ENCODE measurements around the gene MKRN3. TPM values are rescaled to one million over a fixed set of nuclear protein-coding genes. Genes with fewer than 3 reads are reported as not detected.

The MKRN3 gene
- polyA plus RNA-seq, 1 experiment: 1.2 TPM

DNA sequence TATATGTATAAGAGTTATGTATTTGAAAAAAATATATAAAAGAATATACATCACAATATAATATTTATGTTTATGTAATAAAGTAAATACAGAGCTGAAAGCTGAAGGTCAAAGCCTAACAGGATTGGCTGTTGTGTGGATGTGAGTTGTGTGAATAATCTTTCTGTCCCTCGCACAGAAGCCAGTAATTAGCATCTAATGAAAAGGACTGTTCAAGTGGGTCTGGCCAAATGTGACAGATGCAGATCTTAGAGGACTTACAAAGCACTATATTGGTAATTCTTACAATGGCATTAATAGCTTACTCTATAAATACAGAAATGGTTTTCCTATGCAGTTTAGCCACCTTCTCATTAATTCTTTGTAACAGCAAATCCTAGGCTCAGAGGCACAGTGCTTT lies 2.4 kb downstream of the MKRN3 start:
- TF ChIP-seq, protein P1, sequence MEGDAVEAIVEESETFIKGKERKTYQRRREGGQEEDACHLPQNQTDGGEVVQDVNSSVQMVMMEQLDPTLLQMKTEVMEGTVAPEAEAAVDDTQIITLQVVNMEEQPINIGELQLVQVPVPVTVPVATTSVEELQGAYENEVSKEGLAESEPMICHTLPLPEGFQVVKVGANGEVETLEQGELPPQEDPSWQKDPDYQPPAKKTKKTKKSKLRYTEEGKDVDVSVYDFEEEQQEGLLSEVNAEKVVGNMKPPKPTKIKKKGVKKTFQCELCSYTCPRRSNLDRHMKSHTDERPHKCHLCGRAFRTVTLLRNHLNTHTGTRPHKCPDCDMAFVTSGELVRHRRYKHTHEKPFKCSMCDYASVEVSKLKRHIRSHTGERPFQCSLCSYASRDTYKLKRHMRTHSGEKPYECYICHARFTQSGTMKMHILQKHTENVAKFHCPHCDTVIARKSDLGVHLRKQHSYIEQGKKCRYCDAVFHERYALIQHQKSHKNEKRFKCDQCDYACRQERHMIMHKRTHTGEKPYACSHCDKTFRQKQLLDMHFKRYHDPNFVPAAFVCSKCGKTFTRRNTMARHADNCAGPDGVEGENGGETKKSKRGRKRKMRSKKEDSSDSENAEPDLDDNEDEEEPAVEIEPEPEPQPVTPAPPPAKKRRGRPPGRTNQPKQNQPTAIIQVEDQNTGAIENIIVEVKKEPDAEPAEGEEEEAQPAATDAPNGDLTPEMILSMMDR (IDR thresholded peaks at IDR 0.05; ENCODE audit: low read depth, low read length): no peak
- Histone ChIP-seq H3K9me3 (ENCODE audit: control insufficient read depth, insufficient read depth, low read length) (peaks cover 18% of the 10 kb centered on the region), H3K27ac (ENCODE audit: low read depth, low read length) (no peak overlapping the region), H3K4me3 (ENCODE audit: low read depth, low read length) (no peak overlapping the region), H3K27me3 (ENCODE audit: control insufficient read depth, insufficient read depth, low read length) (no peaks in the 10 kb centered on the region)
- no peak for DNase-seq (ENCODE audit: low read depth, low spot score)
- ChIA-PET POLR2A (no interaction called here), CTCF (no interaction called here)

DNA sequence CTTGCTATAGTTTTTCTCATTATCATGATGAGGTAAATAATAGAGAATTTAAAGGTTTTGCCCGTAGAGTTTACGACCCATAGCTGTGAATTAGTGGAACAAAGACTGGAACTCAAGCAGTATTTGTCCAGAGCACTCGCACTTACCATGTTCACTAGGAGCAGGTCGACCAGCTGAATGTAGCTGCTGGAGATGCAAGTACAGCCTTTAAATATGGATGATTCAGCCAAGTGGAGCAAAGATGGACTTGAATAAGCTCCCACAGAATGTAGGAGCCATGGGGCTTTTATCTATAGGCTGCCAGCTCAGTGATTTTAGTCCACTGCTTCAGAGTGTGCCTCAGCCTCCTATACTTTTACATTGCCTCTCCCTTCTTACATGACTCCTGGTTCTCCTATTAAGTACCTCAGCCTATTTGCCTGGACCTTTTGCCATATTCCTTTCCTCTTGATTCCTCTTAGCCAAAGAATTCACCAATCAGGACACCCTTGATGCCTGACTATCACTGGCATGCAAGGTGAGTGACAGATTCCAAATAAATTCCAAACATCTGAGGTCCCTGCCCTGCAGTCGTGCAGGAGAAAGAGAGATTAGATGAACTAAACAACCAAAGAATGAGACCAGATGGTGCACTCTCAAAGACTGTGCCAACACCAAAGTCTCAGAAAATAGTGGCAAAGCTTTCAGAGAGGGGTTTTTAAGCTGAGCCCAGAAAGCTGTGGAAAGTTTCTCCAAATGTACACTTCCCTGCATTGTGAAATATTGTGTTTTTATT lies 3.9 kb downstream of the MKRN3 start:
- ChIA-PET POLR2A (no interaction called here), CTCF (interaction anchor here (0.6 kb wide), 1 partner anchor 581 kb away, joined by 4 read pairs; no protein-coding TSS in a partner anchor)
- TF ChIP-seq, protein P1 (IDR thresholded peaks at IDR 0.05; ENCODE audit: low read depth, low read length): no peak
- no peak for DNase-seq (ENCODE audit: low read depth, low spot score)
- H3K9me3 ChIP-seq (ENCODE audit: control insufficient read depth, insufficient read depth, low read length): peaks cover 18% of the 10 kb centered on the region
- H3K4me3 ChIP-seq (ENCODE audit: low read depth, low read length): no peak overlapping the region
- H3K27me3 ChIP-seq (ENCODE audit: control insufficient read depth, insufficient read depth, low read length): no peaks in the 10 kb centered on the region
- no peak overlapping the region for H3K27ac ChIP-seq (ENCODE audit: low read depth, low read length)

DNA sequence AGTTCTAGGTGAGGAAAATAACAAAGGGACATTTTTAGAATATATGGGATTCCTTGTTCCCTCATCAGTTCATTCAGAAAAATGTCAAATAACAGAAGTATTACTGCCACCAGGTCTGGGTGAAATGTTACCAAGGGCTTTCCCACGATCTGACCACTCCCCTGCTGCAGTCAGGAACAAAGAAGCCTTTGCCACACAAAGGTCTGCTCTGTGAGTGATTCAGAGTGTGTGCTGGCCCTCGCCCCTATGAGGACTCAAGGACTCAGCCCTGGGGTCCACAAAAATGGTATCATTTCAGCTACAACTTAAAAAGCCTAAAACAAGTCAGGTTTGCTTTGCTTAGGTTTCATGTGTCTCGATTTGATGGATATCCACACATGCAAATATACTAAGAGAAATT lies 5.0 kb downstream of the MKRN3 start:
- DNase-seq (ENCODE audit: low read depth, low spot score): no peak

DNA sequence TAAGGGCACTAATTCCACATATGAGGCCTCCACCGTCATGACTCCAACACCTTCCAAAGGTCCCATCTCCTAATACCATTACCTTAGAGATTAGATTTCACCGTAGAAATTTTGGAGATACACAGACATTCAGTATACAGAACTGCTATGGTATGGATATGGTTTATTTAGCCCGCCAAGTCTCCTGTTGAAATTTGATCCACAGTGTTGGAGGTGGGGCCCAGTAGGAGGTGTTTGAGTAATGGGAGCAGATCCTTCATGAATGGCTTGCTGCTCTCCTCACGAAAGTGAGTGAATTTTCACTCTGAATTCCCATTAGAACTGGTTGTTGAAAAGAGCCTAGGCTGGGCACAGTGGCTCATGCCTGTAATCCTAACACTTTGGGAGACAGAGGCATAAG lies 7.4 kb downstream of the MKRN3 start:
- no peak for DNase-seq (ENCODE audit: low read depth, low spot score)
- Histone ChIP-seq H3K9me3 (ENCODE audit: control insufficient read depth, insufficient read depth, low read length) (peaks cover 4% of the 10 kb centered on the region; the same call in 1 of the 2 replicates), H3K4me3 (ENCODE audit: low read depth, low read length) (no peak overlapping the region), H3K27me3 (ENCODE audit: control insufficient read depth, insufficient read depth, low read length) (no peaks in the 10 kb centered on the region), H3K27ac (ENCODE audit: low read depth, low read length) (no peak overlapping the region)
- ChIA-PET POLR2A (no interaction called here), CTCF (no interaction called here)
- TF ChIP-seq, protein P1 (IDR thresholded peaks at IDR 0.05; ENCODE audit: low read depth, low read length): no peak

More for the DNA sequence above, 5.0 kb downstream of the MKRN3 start:
- POLR2A ChIA-PET: no interaction called here
- TF ChIP-seq, protein P1 (IDR thresholded peaks at IDR 0.05; ENCODE audit: low read depth, low read length): no peak
- Histone ChIP-seq H3K9me3 (ENCODE audit: control insufficient read depth, insufficient read depth, low read length) (peaks cover 19% of the 10 kb centered on the region), H3K4me3 (ENCODE audit: low read depth, low read length) (no peak overlapping the region), H3K27ac (ENCODE audit: low read depth, low read length) (no peak overlapping the region), H3K27me3 (ENCODE audit: control insufficient read depth, insufficient read depth, low read length) (no peaks in the 10 kb centered on the region)
- CTCF ChIA-PET: no interaction called here

DNA sequence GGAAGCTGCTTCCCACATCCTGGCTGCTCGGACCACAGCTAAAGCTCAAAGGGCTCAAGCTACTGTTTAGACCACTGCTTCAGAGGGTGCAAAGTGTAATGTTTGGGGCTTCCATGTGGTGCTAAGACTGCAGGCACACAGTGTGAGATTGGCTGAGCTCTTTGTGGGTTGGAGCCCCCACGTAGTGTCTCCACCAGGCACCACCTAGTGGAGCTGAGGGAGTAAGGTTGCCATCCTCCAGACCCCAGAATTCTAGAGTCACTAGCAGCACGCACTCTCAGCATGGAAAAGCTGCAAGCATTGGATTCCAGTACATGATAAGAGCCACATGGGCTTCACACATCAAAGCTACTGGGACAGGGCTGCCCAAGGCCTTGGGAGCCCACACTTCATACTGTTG lies 9.3 kb downstream of the MKRN3 start:
- CTCF ChIA-PET: no interaction called here
- Histone ChIP-seq H3K27ac (ENCODE audit: low read depth, low read length) (no peak overlapping the region), H3K27me3 (ENCODE audit: control insufficient read depth, insufficient read depth, low read length) (no peaks in the 10 kb centered on the region), H3K4me3 (ENCODE audit: low read depth, low read length) (no peak overlapping the region), H3K9me3 (ENCODE audit: control insufficient read depth, insufficient read depth, low read length) (peaks cover 4% of the 10 kb centered on the region; the same call in 1 of the 2 replicates)
- no peak for DNase-seq (ENCODE audit: low read depth, low spot score)
- POLR2A ChIA-PET: no interaction called here
- TF ChIP-seq, protein P1 (IDR thresholded peaks at IDR 0.05; ENCODE audit: low read depth, low read length): no peak

All from AG04450 (cell line).